CD14-positive monocyte (primary cell): ENCODE measurements around the gene MRGPRG. TPM values are rescaled to one million over a fixed set of nuclear protein-coding genes. Genes with fewer than 3 reads are reported as not detected.

Experiments used
- DNase-seq, 3 donors: peaks; one replicate each; pipeline ENCODE4 v3.0.0-alpha.2; 2011 to 2022
- H2AFZ ChIP-seq: 2 replicates; pipeline ENCODE4 v1.6.0; 2012; ENCODE audit warnings: mild to moderate bottlenecking, low read depth, low read length, inconsistent platforms; ENCODE audit not compliant: insufficient read depth, poor library complexity, severe bottlenecking
- H3K27ac ChIP-seq, 2 donors: 1 replicate in 1 of 2; 2 replicates in 1 of 2; pipeline ENCODE4 v1.5.1; 2012 to 2013; ENCODE audit warnings: low read length in 2 of 2, control low read depth in 1 of 2, inconsistent platforms in 1 of 2, low read depth in 1 of 2, mild to moderate bottlenecking in 1 of 2
- H3K27me3 ChIP-seq, 2 donors: one replicate each; pipeline versions ENCODE4 v1.6.0 to v1.6.1; 2011 to 2013; ENCODE audit warnings: low read length in 2 of 2; ENCODE audit not compliant: control insufficient read depth in 2 of 2, insufficient read depth in 2 of 2
- H3K36me3 ChIP-seq, 2 donors: replicated peaks in 1 of 2; 1 replicate in 1 of 2; 2 replicates in 1 of 2; pipeline versions ENCODE4 v1.5.1 to v1.6.1; 2012 to 2013; ENCODE audit warnings: low read length in 2 of 2, control low read depth in 1 of 2, inconsistent platforms in 1 of 2, mild to moderate bottlenecking in 1 of 2; ENCODE audit not compliant: insufficient read depth in 2 of 2, control insufficient read depth in 1 of 2
- H3K4me1 ChIP-seq, 2 donors: 1 replicate in 1 of 2; 2 replicates in 1 of 2; pipeline versions ENCODE4 v1.5.1 to v1.6.1; 2012 to 2013; ENCODE audit warnings: low read length in 2 of 2, control low read depth in 1 of 2, inconsistent platforms in 1 of 2, mild to moderate bottlenecking in 1 of 2, moderate library complexity in 1 of 2; ENCODE audit not compliant: insufficient read depth in 2 of 2, control insufficient read depth in 1 of 2
- H3K4me2 ChIP-seq: replicated peaks from 2 replicates; pipeline ENCODE3; 2012; ENCODE audit warnings: low read length, moderate library complexity, mild to moderate bottlenecking; ENCODE audit not compliant: poor library complexity, severe bottlenecking; ENCODE audit errors: extremely low read depth
- H3K4me3 ChIP-seq, 3 experiments: fragments of 200-600 bp in 1 of 3; sonication (generic) in 1 of 3; replicated peaks in 1 of 3; 1 replicate in 2 of 3; 2 replicates in 1 of 3; pipeline ENCODE4 v1.5.1; 2011 to 2013; ENCODE audit warnings: low read length in 3 of 3, mild to moderate bottlenecking in 3 of 3, control low read depth in 2 of 3, low read depth in 2 of 3, inconsistent platforms in 1 of 3, moderate library complexity in 1 of 3
- H3K79me2 ChIP-seq: 2 replicates; pipeline ENCODE4 v1.6.0; 2012; ENCODE audit warnings: mild to moderate bottlenecking, control low read depth, inconsistent platforms, low read length, moderate library complexity; ENCODE audit not compliant: insufficient read depth
- H3K9ac ChIP-seq: 2 replicates; pipeline ENCODE4 v1.6.0; 2017; ENCODE audit warnings: low read length, mild to moderate bottlenecking; ENCODE audit not compliant: insufficient read depth, poor library complexity, severe bottlenecking
- H3K9me3 ChIP-seq, 2 donors: replicated peaks in 1 of 2; 1 replicate in 1 of 2; 2 replicates in 1 of 2; pipeline versions ENCODE4 v1.5.1 to v1.6.1; 2012 to 2013; ENCODE audit warnings: low read length in 2 of 2, control low read depth in 1 of 2; ENCODE audit not compliant: control insufficient read depth in 1 of 2, insufficient read depth in 1 of 2
- H4K20me1 ChIP-seq: 2 replicates; pipeline ENCODE4 v1.6.0; 2012; ENCODE audit warnings: mild to moderate bottlenecking, low read length, control low read depth, moderate library complexity; ENCODE audit not compliant: insufficient read depth
- H3K27ac Mint-ChIP-seq, 7 donors: one replicate each; pipeline ENCODE4 v1.8.0; 2020; ENCODE audit warnings: mild to moderate bottlenecking in 7 of 7, mixed read lengths in 7 of 7, moderate library complexity in 6 of 7, inconsistent platforms in 2 of 7
- H3K27me3 Mint-ChIP-seq, 3 donors: one replicate each; pipeline ENCODE4 v1.8.0; 2021 to 2022; ENCODE audit warnings: low read depth in 3 of 3, mild to moderate bottlenecking in 3 of 3, mixed read lengths in 3 of 3, moderate library complexity in 3 of 3, inconsistent platforms in 1 of 3
- H3K36me3 Mint-ChIP-seq, 2 donors: one replicate each; pipeline ENCODE4 v1.8.0; 2020; ENCODE audit warnings: mixed read lengths in 2 of 2, inconsistent platforms in 1 of 2, mild to moderate bottlenecking in 1 of 2
- H3K4me1 Mint-ChIP-seq: one replicate; pipeline ENCODE4 v1.8.0; 2020; ENCODE audit warnings: mild to moderate bottlenecking, mixed read lengths
- H3K4me3 Mint-ChIP-seq, 2 donors: one replicate each; pipeline ENCODE4 v1.8.0; 2020; ENCODE audit warnings: mild to moderate bottlenecking in 2 of 2, mixed read lengths in 2 of 2, moderate library complexity in 1 of 2
- H3K9me3 Mint-ChIP-seq, 7 donors: one replicate each; pipeline ENCODE4 v1.8.0; 2020 to 2022; ENCODE audit warnings: mixed read lengths in 7 of 7, mild to moderate bottlenecking in 6 of 7, moderate library complexity in 6 of 7, inconsistent platforms in 2 of 7
- WGBS: methylation state at CpG from one replicate; pipeline ENCODE4 v1.1.5; 2013; ENCODE audit warnings: missing lambda C conversion rate; ENCODE audit not compliant: insufficient coverage; 5-methylcytosine and 5-hydroxymethylcytosine counted together
- intact Hi-C, 2 donors: fragments of 100-400 bp; cut with micrococcal nuclease; formaldehyde crosslinking; loops; one replicate each; pipeline versions ENCODE4 v1.15.0 to v1.15.1; 2023
- polyA plus RNA-seq, 3 donors: library from polyadenylated mRNA; depleted of rRNA in 1 of 3; unstranded in 2 of 3; stranded (reverse) in 1 of 3; fragments of 300-500 nt in 2 of 3; fragments of >200 nt in 1 of 3; fragmentation: Illumina TruSeq in 2 of 3; gene quantifications; 1 replicate in 2 of 3; 2 replicates in 1 of 3; pipeline ENCODE4 v1.2.3, GENCODE V29; 2012 to 2021
- TF ChIP-seq, protein P1 (sequence below): fragments of 200-600 bp; IDR thresholded peaks from one replicate; pipeline ENCODE4 v1.8.0; 2022; ENCODE audit warnings: antibody characterized with exemption, mild to moderate bottlenecking

MRGPRG gene
- polyA plus RNA-seq, 3 donors = not detected

DNA sequence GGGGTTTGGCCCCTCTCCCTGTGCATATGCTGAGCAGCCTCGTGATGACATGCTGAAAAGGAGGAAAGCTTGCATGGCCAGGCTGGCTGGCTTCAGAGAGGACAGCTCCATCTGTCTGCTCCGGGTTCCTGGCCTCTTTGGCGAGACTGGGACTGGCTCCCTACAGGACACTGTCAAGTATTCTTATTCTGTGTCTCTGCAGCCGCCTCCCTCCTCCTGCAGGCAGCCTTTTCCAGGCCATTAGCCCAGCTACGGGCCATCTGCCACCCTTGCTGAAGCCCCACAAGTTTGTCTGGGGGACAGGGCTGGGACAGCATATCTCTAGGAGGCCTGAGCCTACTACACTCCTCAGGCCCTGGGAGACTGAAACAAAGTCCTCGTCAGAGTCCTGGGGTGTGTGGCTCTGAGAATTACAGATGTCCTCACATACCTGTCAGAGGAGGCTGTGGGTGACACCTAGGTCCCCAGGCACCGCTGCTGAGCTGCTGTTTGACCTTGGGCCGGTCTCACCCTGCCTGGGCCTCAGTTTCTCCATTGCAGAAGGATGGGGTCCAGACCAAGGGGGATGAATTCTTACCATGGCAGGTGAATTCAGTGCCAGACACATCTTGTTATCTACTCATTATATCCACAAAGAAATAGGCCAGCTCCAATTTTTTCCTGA lies 11.0 kb downstream of the MRGPRG start:
- Histone ChIP-seq H3K9ac (no peak overlapping the region), H3K79me2 (no peaks in the 10 kb centered on the region), H3K36me3 (no peaks in the 10 kb centered on the region), H3K27me3 (peaks cover 4 to 24% of the 10 kb centered on the region in 2 donors), H4K20me1 (no peaks in the 10 kb centered on the region), H3K27ac (no peak overlapping the region), H3K4me1 (peaks cover 0 to 9% of the 10 kb centered on the region in 2 donors), H3K4me3 (no peak overlapping the region), H3K4me2 (no peak overlapping the region), H3K9me3 (peaks cover 0 to 4% of the 10 kb centered on the region in 2 donors), H2AFZ (no peak overlapping the region)
- H3K9me3 Mint-ChIP-seq = peaks cover 3 to 12% (median 8%) of the 10 kb centered on the region in 7 donors
- H3K27me3 Mint-ChIP-seq = peaks cover 14 to 27% (median 19%) of the 10 kb centered on the region in 3 donors
- no peak overlapping the region for H3K27ac Mint-ChIP-seq
- WGBS = 100% methylated on average over 6 of the region's 8 CpGs
- no peaks in the 10 kb centered on the region for H3K36me3 Mint-ChIP-seq
- H3K4me3 Mint-ChIP-seq = no peak overlapping the region
- intact Hi-C loops = no loop called here
- no peak for DNase-seq
- H3K4me1 Mint-ChIP-seq = no peaks in the 10 kb centered on the region
- TF ChIP-seq, protein P1, sequence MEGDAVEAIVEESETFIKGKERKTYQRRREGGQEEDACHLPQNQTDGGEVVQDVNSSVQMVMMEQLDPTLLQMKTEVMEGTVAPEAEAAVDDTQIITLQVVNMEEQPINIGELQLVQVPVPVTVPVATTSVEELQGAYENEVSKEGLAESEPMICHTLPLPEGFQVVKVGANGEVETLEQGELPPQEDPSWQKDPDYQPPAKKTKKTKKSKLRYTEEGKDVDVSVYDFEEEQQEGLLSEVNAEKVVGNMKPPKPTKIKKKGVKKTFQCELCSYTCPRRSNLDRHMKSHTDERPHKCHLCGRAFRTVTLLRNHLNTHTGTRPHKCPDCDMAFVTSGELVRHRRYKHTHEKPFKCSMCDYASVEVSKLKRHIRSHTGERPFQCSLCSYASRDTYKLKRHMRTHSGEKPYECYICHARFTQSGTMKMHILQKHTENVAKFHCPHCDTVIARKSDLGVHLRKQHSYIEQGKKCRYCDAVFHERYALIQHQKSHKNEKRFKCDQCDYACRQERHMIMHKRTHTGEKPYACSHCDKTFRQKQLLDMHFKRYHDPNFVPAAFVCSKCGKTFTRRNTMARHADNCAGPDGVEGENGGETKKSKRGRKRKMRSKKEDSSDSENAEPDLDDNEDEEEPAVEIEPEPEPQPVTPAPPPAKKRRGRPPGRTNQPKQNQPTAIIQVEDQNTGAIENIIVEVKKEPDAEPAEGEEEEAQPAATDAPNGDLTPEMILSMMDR = no peak

DNA sequence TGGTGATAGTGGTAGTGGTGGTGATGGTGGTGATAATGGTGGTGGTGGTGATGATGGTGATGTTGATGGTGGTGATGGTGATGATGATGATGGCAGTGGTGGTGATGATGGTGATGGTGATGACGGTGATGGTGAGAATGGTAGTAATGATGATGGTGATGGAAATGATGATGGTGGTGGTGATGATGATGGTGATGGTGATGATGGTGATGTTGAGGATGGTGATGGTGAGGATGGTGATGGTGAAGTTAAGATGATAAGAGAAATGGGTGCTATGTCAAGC lies 11.8 kb downstream of the MRGPRG start:
- TF ChIP-seq, protein P1 = no peak
- Mint-ChIP-seq H3K27ac (no peak overlapping the region), H3K4me1 (no peaks in the 10 kb centered on the region), H3K27me3 (peaks cover 21 to 35% (median 25%) of the 10 kb centered on the region in 3 donors), H3K36me3 (no peaks in the 10 kb centered on the region), H3K9me3 (peaks cover 3 to 12% (median 8%) of the 10 kb centered on the region in 7 donors), H3K4me3 (no peak overlapping the region)
- no peak overlapping the region for H3K27ac ChIP-seq
- H3K9ac ChIP-seq = no peak overlapping the region
- no peaks in the 10 kb centered on the region for H3K79me2 ChIP-seq
- DNase-seq = no peak
- no peak overlapping the region for H3K4me3 ChIP-seq
- peaks cover 0 to 9% of the 10 kb centered on the region in 2 donors for H3K4me1 ChIP-seq
- no peaks in the 10 kb centered on the region for H4K20me1 ChIP-seq
- H2AFZ ChIP-seq = no peak overlapping the region
- H3K27me3 ChIP-seq = peaks cover 4 to 32% of the 10 kb centered on the region in 2 donors
- H3K9me3 ChIP-seq = peaks cover 0 to 4% of the 10 kb centered on the region in 2 donors
- H3K4me2 ChIP-seq = no peak overlapping the region
- 100% methylated on average over 1 of the region's 1 CpG for WGBS
- intact Hi-C loops = no loop called here
- no peaks in the 10 kb centered on the region for H3K36me3 ChIP-seq
